K562 (cell line): ENCODE results near the gene AGR2. TPM values are rescaled to one million over a fixed set of nuclear protein-coding genes. Genes with fewer than 3 reads are reported as not detected.

ENCODE experiments used
- ARID2 ChIP-seq: fragments of 450-650 bp; IDR thresholded peaks from 2 replicates; pipeline ENCODE4 v1.6.1; 2017; ENCODE audit warnings: antibody characterized with exemption, mild to moderate bottlenecking
- ASH1L ChIP-seq: fragments of 450-650 bp; IDR thresholded peaks from 2 replicates; pipeline ENCODE4 v1.6.1; 2018; ENCODE audit warnings: borderline replicate concordance, mild to moderate bottlenecking, low read depth; ENCODE audit not compliant: partially characterized antibody
- FOXK1 ChIP-seq: sonication (generic); formaldehyde crosslinking; IDR thresholded peaks from 2 replicates; pipeline ENCODE4 v1.8.0; 2022; ENCODE audit warnings: missing genetic modification reagents, mild to moderate bottlenecking, borderline replicate concordance
- MGA ChIP-seq: fragments of 450-650 bp; IDR thresholded peaks from 2 replicates; pipeline ENCODE4 v1.6.1; 2016; ENCODE audit warnings: mild to moderate bottlenecking, moderate library complexity
- PHTF2 ChIP-seq: fragments of 250-450 bp; sonication (Bioruptor Pico); IDR thresholded peaks from 2 replicates; pipeline ENCODE4 v1.5.0; 2021; ENCODE audit warnings: mild to moderate bottlenecking
- PURB ChIP-seq: sonication (generic); formaldehyde crosslinking; IDR thresholded peaks from 2 replicates; pipeline ENCODE4 v1.9.0; 2021; ENCODE audit warnings: low read depth, mild to moderate bottlenecking, missing genetic modification reagents
- TRIM25 ChIP-seq: fragments of 450-650 bp; IDR thresholded peaks from 2 replicates; pipeline ENCODE4 v1.7.0; 2016; ENCODE audit warnings: borderline replicate concordance
- ZC3H11A ChIP-seq: IDR thresholded peaks from 2 replicates; pipeline ENCODE4 v1.6.1; 2012; ENCODE audit warnings: low read depth, low read length, improper control_type of control experiment
- ZNF395 ChIP-seq: fragments of 200-800 bp; sonication (Bioruptor generic); IDR thresholded peaks from 2 replicates; pipeline ENCODE4 v1.6.1; 2017; ENCODE audit warnings: missing genetic modification characterization, missing compliant biosample characterization
- ZNF584 ChIP-seq: fragments of 200-800 bp; sonication (Bioruptor generic); IDR thresholded peaks from 2 replicates; pipeline ENCODE4 v1.6.1; 2016; ENCODE audit warnings: low read depth, mild to moderate bottlenecking, missing genetic modification characterization, missing compliant biosample characterization
- polyA plus RNA-seq, 8 experiments: library from polyadenylated mRNA; depleted of rRNA in 4 of 8; stranded (reverse) in 5 of 8; unstranded in 3 of 8; fragments of >200 nt; fragmentation: Nextera tagmentation in 2 of 8; fragmentation: Illumina TruSeq in 1 of 8; extraction: Ambion mirVana in 2 of 8; extraction: Trizol in 1 of 8; gene quantifications; 2 replicates each; pipeline versions ENCODE4 v1.2.1 to v1.2.3, GENCODE V29; 2011 to 2014; ENCODE audit warnings: inconsistent platforms in 1 of 8, missing spikeins in 1 of 8
- total RNA-seq, 7 experiments: library from RNA; depleted of rRNA in 6 of 7; stranded (reverse); fragments of >200 nt in 6 of 7; fragmentation: Illumina TruSeq in 2 of 7; extraction: Trizol in 2 of 7; gene quantifications; 2 replicates each; pipeline versions ENCODE4 v1.2.1 to v1.2.3, GENCODE V29; 2011 to 2021; ENCODE audit warnings: low replicate concordance in 1 of 7

Gene AGR2
- total and polyA plus RNA-seq, 9 of the 15 experiments (the other 6 are each of a cell fraction or from before 2014, with no cell fraction given): 0.66 TPM; not detected in 8

GRCh38 chr7:16753102-16753931, 51.5 kb downstream of the AGR2 start, which contains the start of gene TSPAN13 (continued):
- TF ChIP-seq MGA (0 out of 2 replicates have a peak, but pooled peaks have one; percentile 21), FOXK1 (CRISPR knock-in tag) (no peak), ZC3H11A (no peak), PHTF2 (CRISPR knock-in tag) (no peak), ARID2 (no peak; the same call in 1 of the 2 replicates), TRIM25 (no peak), ZNF584 (CRISPR knock-in tag) (no peak), PURB (CRISPR knock-in tag) (no peak), ASH1L (no peak), ZNF395 (CRISPR knock-in tag) (no peak)
